PC-3 (cell line): ENCODE measurements around the gene UMPS. TPM values are rescaled to one million over a fixed set of nuclear protein-coding genes. Genes with fewer than 3 reads are reported as not detected.

Experiments
- ATAC-seq: fragments of 200-7000 bp; cut with Tn5 transposase; 2 replicates; pipeline ENCODE4 v1.9.1; 2020; ENCODE audit warnings: mild to moderate bottlenecking, moderate library complexity
- BruUV-seq: library from RNA; stranded (reverse); fragments of 400-500 nt; replicated peaks from 2 replicates; lab custom pipeline; 2021; lab: Mats Ljungman, UMichigan
- CTCF ChIA-PET: fragments of 300-600 bp; sonication (Branson Sonifier 250); formaldehyde crosslinking; loops from one replicate; lab custom pipeline; 2022; ENCODE audit warnings: antibody characterized with exemption; lab: Charles Lee
- POLR2A ChIA-PET: fragments of 300-600 bp; sonication (Branson Sonifier 250); formaldehyde crosslinking; loops from one replicate; lab custom pipeline; 2022; ENCODE audit warnings: antibody characterized with exemption; ENCODE audit not compliant: unreplicated experiment; lab: Charles Lee
- DNase-seq: peaks from one replicate; pipeline ENCODE4 v3.0.0-alpha.2; 2015
- H2AFZ ChIP-seq: fragments of 300-600 bp; sonication (generic); 2 replicates; pipeline ENCODE4 v1.6.0; 2016; ENCODE audit warnings: antibody characterized with exemption, low read length
- H3F3A ChIP-seq: fragments of 300-600 bp; sonication (generic); one replicate; pipeline ENCODE4 v1.6.0; 2017; ENCODE audit warnings: antibody characterized with exemption, low read length, control low read depth, mild to moderate bottlenecking; ENCODE audit not compliant: unreplicated experiment
- H3K27ac ChIP-seq: fragments of 300-600 bp; sonication (generic); 2 replicates; pipeline ENCODE4 v1.5.1; 2016; ENCODE audit warnings: mild to moderate bottlenecking, low read length
- H3K27me3 ChIP-seq: fragments of 300-600 bp; sonication (generic); 2 replicates; pipeline ENCODE4 v1.6.1; 2016; ENCODE audit warnings: low read length, mixed read lengths
- H3K36me3 ChIP-seq: fragments of 300-600 bp; sonication (generic); 2 replicates; pipeline ENCODE4 v1.6.1; 2016; ENCODE audit warnings: low read depth, mixed run types, low read length, mixed read lengths
- H3K4me1 ChIP-seq: fragments of 300-600 bp; sonication (generic); 2 replicates; pipeline ENCODE4 v1.5.1; 2016; ENCODE audit warnings: low read length; ENCODE audit not compliant: insufficient read depth
- H3K4me2 ChIP-seq: fragments of 300-600 bp; sonication (generic); 2 replicates; pipeline ENCODE4 v1.6.0; 2016; ENCODE audit warnings: low read length
- H3K4me3 ChIP-seq: fragments of 300-600 bp; sonication (generic); 2 replicates; pipeline ENCODE4 v1.5.1; 2016; ENCODE audit warnings: mild to moderate bottlenecking, low read length, mixed read lengths
- H3K79me2 ChIP-seq: fragments of 300-600 bp; sonication (generic); 2 replicates; pipeline ENCODE4 v1.6.1; 2017; ENCODE audit warnings: low read length, mixed read lengths
- H3K9ac ChIP-seq: fragments of 300-600 bp; sonication (generic); 2 replicates; pipeline ENCODE4 v1.6.0; 2016; ENCODE audit warnings: mild to moderate bottlenecking, low read length
- H3K9me2 ChIP-seq: fragments of 300-600 bp; sonication (generic); replicated peaks from 2 replicates; pipeline ENCODE4 v1.6.1; 2016; ENCODE audit warnings: mixed run types, low read length, mixed read lengths
- H3K9me3 ChIP-seq: fragments of 300-600 bp; sonication (generic); 2 replicates; pipeline ENCODE4 v1.6.1; 2016; ENCODE audit warnings: low read length, mixed read lengths
- H4K20me1 ChIP-seq: fragments of 300-600 bp; sonication (generic); 2 replicates; pipeline ENCODE4 v1.6.1; 2016; ENCODE audit warnings: low read length, mixed read lengths
- CTCF ChIP-seq: fragments of 300-600 bp; sonication (generic); conservative IDR thresholded peaks from 2 replicates; pipeline ENCODE4 v1.5.1; 2017; ENCODE audit warnings: antibody characterized with exemption, low read depth, mild to moderate bottlenecking, low read length
- EZH2 ChIP-seq: fragments of 300-600 bp; sonication (generic); IDR thresholded peaks from one replicate; pipeline ENCODE4 v1.6.1; 2017; ENCODE audit warnings: antibody characterized with exemption, mild to moderate bottlenecking, low read length; ENCODE audit not compliant: unreplicated experiment
- EZH2phosphoT487 ChIP-seq: fragments of 300-600 bp; sonication (generic); IDR thresholded peaks from 2 replicates; pipeline ENCODE4 v1.6.1; 2018; ENCODE audit warnings: mild to moderate bottlenecking, antibody characterized with exemption, low read length, borderline replicate concordance
- intact Hi-C: fragments of 100-400 bp; cut with micrococcal nuclease; formaldehyde crosslinking; loops from 2 replicates; pipeline ENCODE4 v1.9.0; 2023
- total RNA-seq: library from RNA; depleted of rRNA; stranded (reverse); fragments of >200 nt; gene quantifications from 2 replicates; pipeline ENCODE4 v1.2.3, GENCODE V29; 2014

UMPS gene
- total RNA-seq, 1 experiment from 2014 or later, result 38.4 TPM

DNA sequence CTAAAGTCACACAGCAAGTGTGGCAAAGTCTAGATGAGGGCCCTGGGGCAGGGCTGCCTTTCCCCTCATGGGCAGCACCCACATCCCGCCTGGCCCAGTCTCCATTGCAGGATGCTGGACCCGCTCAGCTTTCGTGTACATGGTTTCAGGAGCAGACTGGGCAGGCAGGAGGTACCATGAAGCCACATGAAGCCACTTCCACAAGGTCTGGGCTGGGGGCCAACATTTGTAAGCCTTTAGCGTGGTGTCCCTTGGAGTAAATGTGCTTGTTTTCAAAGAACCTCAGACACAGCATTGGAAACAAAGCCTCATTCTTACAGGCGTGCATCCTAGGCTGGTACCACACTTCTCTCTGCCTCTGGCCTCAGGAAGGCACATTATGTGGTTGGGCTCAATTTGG lies 34.5 kb downstream of the UMPS start:
- H3K4me1 ChIP-seq, result no peaks in the 10 kb centered on the region
- H3K9me2 ChIP-seq, result no peaks in the 10 kb centered on the region
- ATAC-seq (no peak), DNase-seq (no peak)
- TF ChIP-seq CTCF, result no peak
- TF ChIP-seq EZH2, result no peak
- no peak for TF ChIP-seq EZH2phosphoT487
- no peak overlapping the region for H2AFZ ChIP-seq
- H4K20me1 ChIP-seq, result no peaks in the 10 kb centered on the region
- ChIA-PET POLR2A (no interaction called here), CTCF (no interaction called here)
- H3K79me2 ChIP-seq, result no peaks in the 10 kb centered on the region
- no peaks in the 10 kb centered on the region for H3K27me3 ChIP-seq
- H3F3A ChIP-seq, result no peaks in the 10 kb centered on the region
- no peaks in the 10 kb centered on the region for H3K36me3 ChIP-seq
- H3K9me3 ChIP-seq, result no peaks in the 10 kb centered on the region
- no peak overlapping the region for H3K4me3 ChIP-seq
- no peak overlapping the region for H3K9ac ChIP-seq
- no TSS peak for BruUV-seq
- H3K4me2 ChIP-seq, result no peak overlapping the region
- no peak overlapping the region for H3K27ac ChIP-seq
- intact Hi-C loops, result no loop called here

DNA sequence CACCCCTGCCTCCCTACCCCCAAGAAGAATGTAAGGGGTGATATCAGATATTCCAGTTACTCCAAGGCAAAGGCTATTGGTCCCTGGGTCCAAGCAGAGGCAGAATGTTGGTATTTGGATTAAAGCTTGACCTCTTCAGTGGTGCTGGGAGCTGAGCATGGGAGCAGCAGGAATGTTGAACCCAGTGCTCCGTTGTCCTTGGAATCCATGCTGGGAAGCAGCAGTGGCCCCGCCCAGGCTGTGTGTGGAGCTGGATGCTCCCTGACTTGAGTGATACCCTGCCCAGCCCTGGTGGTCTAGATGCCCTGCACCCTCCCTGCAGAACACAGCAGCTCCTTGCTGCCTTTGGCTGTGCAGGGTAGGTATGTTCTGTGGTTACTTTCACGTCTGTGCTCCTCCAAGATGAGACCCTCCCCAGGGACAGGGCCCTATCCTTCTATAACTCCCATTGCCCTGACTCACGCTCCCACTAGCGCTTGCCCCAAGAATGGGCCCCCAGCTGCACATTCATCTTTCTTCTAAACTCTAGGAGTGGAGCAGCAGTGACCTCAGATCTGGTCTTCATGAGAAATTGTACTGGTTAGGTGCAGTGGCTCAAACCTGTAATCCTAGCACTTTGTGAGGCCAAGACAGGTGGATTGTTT lies 35.1 kb downstream of the UMPS start:
- H2AFZ ChIP-seq, result no peak overlapping the region
- no peaks in the 10 kb centered on the region for H3K9me2 ChIP-seq
- DNase-seq (no peak), ATAC-seq (no peak)
- H3K27me3 ChIP-seq, result no peaks in the 10 kb centered on the region
- TF ChIP-seq EZH2, result no peak
- TF ChIP-seq EZH2phosphoT487, result no peak
- TF ChIP-seq CTCF, result no peak
- no peaks in the 10 kb centered on the region for H4K20me1 ChIP-seq
- ChIA-PET CTCF (no interaction called here), POLR2A (no interaction called here)
- no peak overlapping the region for H3K4me2 ChIP-seq
- BruUV-seq, result no TSS peak
- no peak overlapping the region for H3K9ac ChIP-seq
- H3K79me2 ChIP-seq, result no peaks in the 10 kb centered on the region
- no peaks in the 10 kb centered on the region for H3K36me3 ChIP-seq
- intact Hi-C loops, result no loop called here
- no peak overlapping the region for H3K4me3 ChIP-seq
- no peak overlapping the region for H3K27ac ChIP-seq
- H3K4me1 ChIP-seq, result no peaks in the 10 kb centered on the region
- H3F3A ChIP-seq, result no peaks in the 10 kb centered on the region
- no peaks in the 10 kb centered on the region for H3K9me3 ChIP-seq
